ENCODE measurements around the gene MVD. TPM values are rescaled to one million over a fixed set of nuclear protein-coding genes. Genes with fewer than 3 reads are reported as not detected.

The MVD gene
- total and polyA plus RNA-seq, 10 of the 15 experiments (the other 5 are each of a cell fraction or from before 2014, with no cell fraction given) = 5.0 to 147 (median 65.0) TPM

GRCh38 chr16:88667461-88667860 lies 4.6 kb upstream of the MVD start (continued):
- TF ChIP-seq POLR2A (IDR thresholded peaks at IDR 0.05; ENCODE audit: low read depth, low read length) (no peak), HCFC1 (IDR thresholded peaks at IDR 0.05; ENCODE audit: low read length) (no peak), MTA2 (IDR thresholded peaks at IDR 0.05; ENCODE audit: low read depth) (no peak), SMAD5 (IDR thresholded peaks at IDR 0.05; ENCODE audit: low read depth) (no peak), FOXM1 (IDR thresholded peaks at IDR 0.05; ENCODE audit: low read depth, low read length) (no peak)

- BruUV-seq (replicated peaks) = no TSS peak
- intact Hi-C loops (cut with micrococcal nuclease; ENCODE audit: unreplicated experiment) = no loop called here
- CTCF ChIA-PET = interaction anchor here (0.6 to 2.0 kb wide), 6 partner anchors 14 to 552 kb away, joined by 3 to 12 read pairs (median 4); partner anchors contain the start of gene ZNF778
- no peak for FAIRE-seq
- no peaks in the 10 kb centered on the region for H4K20me1 ChIP-seq (ENCODE audit: control insufficient read depth, insufficient read depth)
- no peak overlapping the region for H3K9ac ChIP-seq (ENCODE audit: control insufficient read depth, insufficient read depth, low read length)
- H2AFZ ChIP-seq (ENCODE audit: control insufficient read depth, low read depth, low read length) = no peak overlapping the region
- no peaks in the 10 kb centered on the region for H3K9me3 ChIP-seq (replicated peaks; ENCODE audit: control insufficient read depth, insufficient read depth, low read length)
- no peak overlapping the region for H3K4me3 ChIP-seq
- no peak overlapping the region for H3K27ac ChIP-seq (ENCODE audit: control insufficient read depth, insufficient read depth)
- ATAC-seq = no peak
- peaks cover 6% of the 10 kb centered on the region; the same call in 1 of the 2 replicates for H3K4me1 ChIP-seq (ENCODE audit: control insufficient read depth, insufficient read depth, low read length)
- no peaks in the 10 kb centered on the region for H3K36me3 ChIP-seq (ENCODE audit: control insufficient read depth in 2 of 2, insufficient read depth in 2 of 2, low read length in 1 of 2)
- no peaks in the 10 kb centered on the region for H3K27me3 ChIP-seq (replicated peaks in 1 of 2; ENCODE audit: control insufficient read depth in 2 of 2, insufficient read depth in 2 of 2, low read length in 1 of 2)
- H3K79me2 ChIP-seq (ENCODE audit: control insufficient read depth, insufficient read depth, low read length) = peaks cover 29% of the 10 kb centered on the region
- POLR2A ChIA-PET = interaction anchor here (1.0 to 2.0 kb wide), 5 partner anchors 16 to 40 kb away, joined by 3 to 15 read pairs (median 7); no protein-coding TSS in a partner anchor
- 0 out of 2 replicates have a peak overlapping the region, but pooled peaks have one; percentile 32 for H3K4me2 ChIP-seq (ENCODE audit: control insufficient read depth, insufficient read depth)
- SMC1A ChIA-PET (ENCODE audit: uncharacterized antibody, unreplicated experiment) = interaction anchor here (0.8 to 1.0 kb wide), 3 partner anchors 8 to 35 kb away, joined by 3 read pairs; no protein-coding TSS in a partner anchor
- RAD21 ChIA-PET (ENCODE audit: unreplicated experiment) = interaction anchor here (0.6 to 1.0 kb wide), 2 partner anchors 14 to 321 kb away, joined by 3 read pairs; no protein-coding TSS in a partner anchor
- WGBS (ENCODE audit: insufficient coverage, insufficient replicate concordance, low lambda C conversion rate, missing lambda C conversion rate) = 66% methylated on average over 2 of the region's 3 CpGs
- in situ Hi-C loops (cut with MboI) = no loop called here
- DNase-seq (ENCODE audit: low read depth, low spot score) = no peak
- TF ChIP-seq NRF1 (conservative IDR thresholded peaks at IDR 0.05; ENCODE audit: low read depth, low read length) (no peak), BHLHE40 (IDR thresholded peaks at IDR 0.05; ENCODE audit: borderline replicate concordance in 1 of 2, low read depth in 2 of 2, low read length in 1 of 2) (no peak), SREBF1 (IDR thresholded peaks at IDR 0.05; ENCODE audit: low read length) (no peak), BMI1 (IDR thresholded peaks at IDR 0.05; ENCODE audit: borderline replicate concordance) (no peak), ZNF274 (IDR thresholded peaks at IDR 0.05; ENCODE audit: insufficient read depth, insufficient read length) (no peak), PRDM15 (CRISPR knock-in tag; IDR thresholded peaks at IDR 0.05) (no peak), HCFC1 (IDR thresholded peaks at IDR 0.05; ENCODE audit: low read length) (no peak), POLR2AphosphoS5 (IDR thresholded peaks at IDR 0.05; ENCODE audit: low read length) (no peak), SUPT20H (IDR thresholded peaks at IDR 0.05; ENCODE audit: borderline replicate concordance, control insufficient read depth, low read depth, low read length) (no peak), TCF3 (IDR thresholded peaks at IDR 0.05; ENCODE audit: borderline replicate concordance, insufficient read depth, low read depth, low read length) (no peak), CEBPB (IDR thresholded peaks at IDR 0.05; ENCODE audit: borderline replicate concordance in 1 of 2, low read depth in 2 of 2, low read length in 2 of 2) (no peak), IRF3 (IDR thresholded peaks at IDR 0.05) (no peak), YBX1 (IDR thresholded peaks at IDR 0.05) (no peak), ELK1 (IDR thresholded peaks at IDR 0.05; ENCODE audit: low read depth, low read length) (no peak), IKZF1 (conservative IDR thresholded peaks at IDR 0.05) (no peak)
These were observed 2.7 kb upstream of the MVD start for GRCh38 chr16:88665570-88665969.

Data from GM12878 (cell line).